ENCODE results near the gene HM13.
"Not testable (repeated sequence)": the region's sequence is repeated elsewhere in the genome, so short reads cannot be mapped to it uniquely, and the experiment has no call there.

HM13 gene

DNA sequence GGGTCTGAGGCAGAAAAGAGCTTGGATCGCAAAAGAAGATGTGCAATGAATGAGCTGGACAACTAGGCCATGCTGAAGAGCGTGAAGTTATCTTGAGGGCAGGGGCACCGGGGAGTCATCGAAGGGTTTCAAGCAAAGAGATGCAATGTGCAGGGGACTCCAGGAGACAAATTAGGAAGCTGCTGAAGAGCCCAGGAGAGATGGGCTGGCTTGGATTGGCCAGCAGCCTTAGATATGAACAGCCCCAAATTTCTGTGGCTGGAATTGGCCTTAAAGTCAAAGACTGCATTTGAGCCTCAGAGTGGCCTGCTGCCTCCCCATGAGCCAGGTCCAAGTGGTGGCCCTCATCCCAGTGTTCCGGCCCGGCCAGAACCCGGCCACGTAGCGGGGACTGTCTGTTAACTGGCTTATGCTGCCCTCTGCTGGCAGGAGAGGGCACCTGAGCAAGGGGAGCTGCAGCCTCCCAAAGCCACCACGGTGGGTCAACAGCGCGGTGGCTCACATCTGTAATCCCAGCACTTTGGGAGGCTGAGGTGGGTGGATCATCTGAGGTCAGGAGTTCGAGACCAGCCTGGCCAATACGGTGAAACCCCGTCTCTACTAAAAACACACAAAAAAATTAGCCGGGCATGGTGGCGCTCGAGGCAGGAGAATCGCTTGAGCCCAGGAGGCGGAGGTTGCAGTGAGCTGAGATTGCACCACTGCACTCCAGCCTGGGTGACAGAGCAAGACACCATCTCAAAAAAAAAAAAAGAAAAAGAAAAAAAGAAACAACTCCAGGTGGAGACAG, 11.2 kb upstream of the HM13 start:
- peak; percentile 89 for DNase-seq

DNA sequence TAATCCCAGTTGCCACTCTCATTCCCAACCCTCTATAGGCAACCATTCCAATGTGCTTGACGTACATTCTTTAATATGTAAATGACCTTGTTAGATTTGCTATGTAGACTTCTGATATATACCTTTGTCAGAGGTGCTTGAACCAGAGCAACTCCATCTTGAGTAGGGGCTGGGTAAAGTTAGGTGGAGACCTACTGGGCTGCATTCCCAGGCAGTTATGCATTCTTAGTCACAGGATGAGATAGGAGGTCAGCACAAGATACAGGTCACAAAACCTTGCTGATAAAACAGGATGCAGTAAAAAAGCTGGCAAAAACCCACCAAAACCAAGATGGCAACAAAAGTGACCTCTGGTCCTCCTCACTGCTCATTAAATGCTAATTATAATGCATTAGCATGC, 8.3 kb upstream of the HM13 start:
- no peak for DNase-seq

GRCh38 chr20:31508517-31509244, 5.6 kb upstream of the HM13 start:
- DNase-seq = peak; percentile 24

GRCh38 chr20:31515072-31515774, 981 bp downstream of the HM13 start:
- DNase-seq = no peak

GRCh38 chr20:31515775-31516107, 1.5 kb downstream of the HM13 start:
- DNase-seq = peak; percentile 34

- no peak for DNase-seq
Observed at GRCh38 chr20:31516166-31516565, 1.9 kb downstream of the HM13 start.

- no peak for DNase-seq
Observed at GRCh38 chr20:31516651-31517050, 2.4 kb downstream of the HM13 start.

DNA sequence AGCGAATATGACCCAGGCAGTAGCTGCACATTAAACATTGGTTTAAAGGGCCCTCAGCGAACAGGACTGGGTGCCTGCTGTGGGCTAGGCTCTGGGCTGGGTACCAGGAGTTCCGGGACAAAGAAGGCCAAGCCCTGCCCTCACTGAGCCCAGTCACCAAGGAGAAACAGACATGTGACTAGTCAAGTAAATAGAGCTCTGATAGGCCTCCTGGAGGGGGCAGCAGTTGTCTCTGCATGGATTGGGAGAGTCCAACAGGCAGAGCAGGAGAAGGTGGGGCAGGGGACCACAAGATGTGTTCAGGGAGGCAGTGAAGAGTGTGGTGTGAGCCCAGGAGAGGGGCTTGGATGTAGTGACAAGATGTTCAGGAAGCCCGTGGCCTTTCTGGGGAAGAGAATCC, 3.1 kb downstream of the HM13 start:
- peak; percentile 70 for DNase-seq

DNA sequence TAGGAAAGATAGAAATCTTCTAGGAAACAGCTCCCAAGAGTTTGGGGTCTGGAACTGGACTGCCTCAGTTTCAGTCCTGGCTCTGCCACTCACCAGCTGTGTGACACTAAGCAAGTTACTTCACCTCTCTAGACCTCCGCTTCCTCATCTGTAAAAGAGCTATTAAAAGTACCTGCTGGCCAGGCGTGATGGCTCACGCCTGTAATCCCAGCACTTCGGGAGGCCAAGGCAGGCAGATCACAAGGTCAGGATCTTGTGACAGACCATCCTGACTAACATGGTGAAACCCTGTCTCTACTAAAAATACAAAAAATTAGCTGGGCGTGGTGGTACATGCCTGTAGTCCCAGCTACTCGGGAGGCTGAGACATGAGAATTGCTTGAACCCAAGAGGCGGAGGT, 7.0 kb downstream of the HM13 start:
- not testable (repeated sequence) for DNase-seq

DNA sequence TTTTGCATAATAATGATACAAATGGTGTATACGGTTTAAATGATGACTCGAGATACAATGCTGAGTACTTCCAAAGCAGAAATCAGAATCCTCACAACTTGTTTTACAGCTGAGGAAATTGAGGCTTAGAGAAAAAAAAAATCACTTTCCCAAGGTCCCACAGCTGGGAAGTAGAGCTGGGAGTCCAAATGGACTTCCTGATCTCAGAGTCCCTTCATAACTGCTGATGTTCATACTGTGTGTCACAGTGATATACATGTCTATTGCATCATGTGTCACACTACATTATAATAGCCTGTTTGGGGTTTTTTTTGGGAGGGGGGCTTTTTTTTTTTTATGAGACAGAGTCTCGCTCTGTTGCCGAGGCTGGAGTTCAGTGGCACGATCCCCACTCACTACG, 8.5 kb downstream of the HM13 start:
- DNase-seq = no peak

- DNase-seq = peak; percentile 76
Observed at GRCh38 chr20:31523361-31524283, 9.4 kb downstream of the HM13 start.

DNA sequence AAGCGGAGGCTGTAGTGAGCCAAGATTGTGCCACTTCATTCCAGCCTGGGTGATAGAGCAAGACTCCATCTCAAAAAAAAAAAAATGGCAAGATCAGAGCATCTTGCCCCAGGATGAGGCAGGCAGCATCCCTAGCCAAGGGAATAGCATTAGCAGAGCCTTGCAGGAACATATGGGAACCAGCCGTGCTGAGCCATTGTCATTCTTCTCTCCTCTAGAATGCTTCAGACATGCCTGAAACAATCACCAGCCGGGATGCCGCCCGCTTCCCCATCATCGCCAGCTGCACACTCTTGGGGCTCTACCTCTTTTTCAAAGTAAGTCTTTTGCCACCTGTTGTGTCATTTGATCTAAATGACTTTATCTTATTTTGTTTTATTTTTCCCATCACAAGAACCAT, 13.0 kb downstream of the HM13 start:
- DNase-seq = no peak

GRCh38 chr20:31535298-31535697, 21.1 kb downstream of the HM13 start:
- DNase-seq = no peak

GRCh38 chr20:31536575-31536974, 22.3 kb downstream of the HM13 start:
- no peak for DNase-seq

GRCh38 chr20:31537116-31537871, 23.1 kb downstream of the HM13 start:
- DNase-seq = no peak

GRCh38 chr20:31537890-31538289, 23.6 kb downstream of the HM13 start:
- no peak for DNase-seq

DNA sequence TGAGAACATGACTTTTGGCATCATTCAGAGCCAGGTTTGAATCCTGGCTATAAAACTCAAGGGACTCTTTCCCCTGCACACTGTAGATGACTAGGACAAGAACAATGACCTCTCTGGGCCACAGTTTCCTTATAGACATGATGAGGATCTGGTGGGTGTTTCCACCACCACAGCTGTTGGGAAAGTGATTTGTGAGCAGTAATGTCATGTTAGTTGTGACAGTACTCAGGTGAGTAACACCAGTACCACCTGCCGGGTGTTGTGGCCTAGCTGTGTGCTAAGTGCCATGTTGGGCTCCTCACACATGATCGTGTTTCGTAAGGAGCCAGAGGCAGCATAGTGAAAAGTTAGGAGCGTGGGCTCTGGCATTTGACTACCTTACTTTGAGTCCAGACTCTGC, 24.1 kb downstream of the HM13 start:
- DNase-seq = no peak

DNA sequence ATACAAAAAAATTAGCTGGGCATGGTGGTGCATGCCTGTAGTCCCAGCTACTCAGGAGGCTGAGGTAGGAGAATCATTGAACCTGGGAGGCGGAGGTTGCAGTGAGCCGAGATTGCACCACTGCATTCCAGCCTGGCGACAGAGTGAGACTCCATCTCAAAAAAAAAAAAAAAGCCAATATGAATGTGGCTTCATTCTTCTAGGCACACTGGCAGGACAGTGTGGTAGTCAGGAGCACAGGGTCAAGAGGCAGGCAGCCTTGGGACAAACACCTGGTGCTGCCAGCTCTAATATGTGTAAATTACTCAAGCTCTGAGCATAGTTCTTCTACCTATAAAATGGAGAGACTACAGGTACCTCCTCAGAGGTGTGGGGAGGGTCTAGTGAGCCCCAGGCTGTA, 25.4 kb downstream of the HM13 start:
- not testable (repeated sequence) for DNase-seq

GRCh38 chr20:31540406-31540805, 26.2 kb downstream of the HM13 start:
- peak; percentile 37 for DNase-seq

GRCh38 chr20:31542201-31542842, 28.1 kb downstream of the HM13 start:
- no peak for DNase-seq

GRCh38 chr20:31542963-31543362, 28.7 kb downstream of the HM13 start:
- DNase-seq = no peak

All from hematopoietic multipotent progenitor cell treated with erythropoietin and hydrocortisone succinate and interleukin-3 and kit ligand, for 4 days (in vitro differentiated cells).